ENCODE data around the gene ADCY9. TPM values are rescaled to one million over a fixed set of nuclear protein-coding genes. Genes with fewer than 3 reads are reported as not detected.

ADCY9 gene
- polyA plus RNA-seq, 3 donors = 0.44 to 9.3 (median 0.67) TPM

- peaks cover 42 to 57% (median 44%) of the 10 kb centered on the region in 3 donors for H3K27me3 Mint-ChIP-seq (ENCODE audit: low read depth in 3 of 3)
- H3K27ac Mint-ChIP-seq = no peak overlapping the region
- no peaks in the 10 kb centered on the region for H3K79me2 ChIP-seq (ENCODE audit: insufficient read depth, low read length)
- H3K36me3 ChIP-seq (replicated peaks in 1 of 2; ENCODE audit: control insufficient read depth in 1 of 2, insufficient read depth in 2 of 2, low read length in 2 of 2) = no peaks in the 10 kb centered on the region
- no peaks in the 10 kb centered on the region for H3K9me3 ChIP-seq (replicated peaks in 1 of 2; ENCODE audit: control insufficient read depth in 1 of 2, insufficient read depth in 1 of 2, low read length in 2 of 2)
- peaks cover 38% of the 10 kb centered on the region for H3K4me1 Mint-ChIP-seq
- H3K4me1 ChIP-seq (ENCODE audit: control insufficient read depth in 1 of 2, insufficient read depth in 2 of 2, low read length in 2 of 2) = peaks cover 29 to 38% of the 10 kb centered on the region in 2 donors
- peaks cover 0 to 7% (median 3%) of the 10 kb centered on the region in 7 donors for H3K9me3 Mint-ChIP-seq
- no peak overlapping the region for H3K4me3 ChIP-seq (replicated peaks in 1 of 3; ENCODE audit: low read depth in 2 of 3, low read length in 3 of 3)
- peaks cover 0 to 40% of the 10 kb centered on the region in 2 donors for H3K27me3 ChIP-seq (ENCODE audit: control insufficient read depth in 2 of 2, insufficient read depth in 2 of 2, low read length in 2 of 2)
- DNase-seq = peak in 1 of 3 donors; percentile 46
- H3K9ac ChIP-seq (ENCODE audit: insufficient read depth, low read length, poor library complexity, severe bottlenecking) = no peak overlapping the region
- H3K27ac ChIP-seq (ENCODE audit: low read depth in 1 of 2, low read length in 2 of 2) = no peak overlapping the region
- WGBS (ENCODE audit: insufficient coverage) = no CpG with 5 or more reads among the region's 3 CpGs
- H3K4me2 ChIP-seq (replicated peaks; ENCODE audit: extremely low read depth, low read length, poor library complexity, severe bottlenecking) = no peak overlapping the region
- H2AFZ ChIP-seq (ENCODE audit: insufficient read depth, low read depth, low read length, poor library complexity, severe bottlenecking) = no peak overlapping the region
- H4K20me1 ChIP-seq (ENCODE audit: insufficient read depth, low read length) = no peaks in the 10 kb centered on the region
- H3K4me3 Mint-ChIP-seq = no peak overlapping the region
- intact Hi-C loops (cut with micrococcal nuclease) = no loop called here
- no peak for TF ChIP-seq CTCF (IDR thresholded peaks at IDR 0.05)
- H3K36me3 Mint-ChIP-seq = peaks cover 4 to 8% of the 10 kb centered on the region in 2 donors
Measured at GRCh38 chr16:3959148-3959547, 157.1 kb downstream of the ADCY9 start.

GRCh38 chr16:3957344-3957980 lies 158.8 kb downstream of the ADCY9 start:
- DNase-seq = no peak
- Histone ChIP-seq H3K79me2 (ENCODE audit: insufficient read depth, low read length) (no peaks in the 10 kb centered on the region), H3K4me3 (replicated peaks in 1 of 3; ENCODE audit: low read depth in 2 of 3, low read length in 3 of 3) (no peak overlapping the region), H3K4me2 (replicated peaks; ENCODE audit: extremely low read depth, low read length, poor library complexity, severe bottlenecking) (no peak overlapping the region), H3K27me3 (ENCODE audit: control insufficient read depth in 2 of 2, insufficient read depth in 2 of 2, low read length in 2 of 2) (peaks cover 0 to 45% of the 10 kb centered on the region in 2 donors), H3K4me1 (ENCODE audit: control insufficient read depth in 1 of 2, insufficient read depth in 2 of 2, low read length in 2 of 2) (peaks cover 18 to 28% of the 10 kb centered on the region in 2 donors), H3K9me3 (replicated peaks in 1 of 2; ENCODE audit: control insufficient read depth in 1 of 2, insufficient read depth in 1 of 2, low read length in 2 of 2) (no peaks in the 10 kb centered on the region), H3K9ac (ENCODE audit: insufficient read depth, low read length, poor library complexity, severe bottlenecking) (no peak overlapping the region), H3K27ac (ENCODE audit: low read depth in 1 of 2, low read length in 2 of 2) (no peak overlapping the region), H4K20me1 (ENCODE audit: insufficient read depth, low read length) (no peaks in the 10 kb centered on the region), H3K36me3 (replicated peaks in 1 of 2; ENCODE audit: control insufficient read depth in 1 of 2, insufficient read depth in 2 of 2, low read length in 2 of 2) (no peaks in the 10 kb centered on the region), H2AFZ (ENCODE audit: insufficient read depth, low read depth, low read length, poor library complexity, severe bottlenecking) (no peak overlapping the region)
- H3K9me3 Mint-ChIP-seq = peaks cover 0 to 3% (median 0%) of the 10 kb centered on the region in 7 donors
- 96% methylated on average over 14 of the region's 23 CpGs for WGBS (ENCODE audit: insufficient coverage)
- H3K4me1 Mint-ChIP-seq = peaks cover 23% of the 10 kb centered on the region
- intact Hi-C loops (cut with micrococcal nuclease) = no loop called here
- H3K27me3 Mint-ChIP-seq (ENCODE audit: low read depth in 3 of 3) = peaks cover 39 to 62% (median 53%) of the 10 kb centered on the region in 3 donors
- H3K27ac Mint-ChIP-seq = peak overlapping the region in 1 of 7 donors; percentile 64
- H3K4me3 Mint-ChIP-seq = peak overlapping the region in 1 of 2 donors; percentile 57
- no peak for TF ChIP-seq CTCF (IDR thresholded peaks at IDR 0.05)
- H3K36me3 Mint-ChIP-seq = no peaks in the 10 kb centered on the region

All from CD14-positive monocyte (primary cell).